Stimulated activated naive CD4-positive, alpha-beta T cell (primary cell): ENCODE data around the gene RBP3.

ENCODE experiments used
- DNase-seq, 6 experiments: peaks; one replicate each; lab custom pipeline; 2025; lab: John Stamatoyannopoulos, UW

RBP3 gene

DNA sequence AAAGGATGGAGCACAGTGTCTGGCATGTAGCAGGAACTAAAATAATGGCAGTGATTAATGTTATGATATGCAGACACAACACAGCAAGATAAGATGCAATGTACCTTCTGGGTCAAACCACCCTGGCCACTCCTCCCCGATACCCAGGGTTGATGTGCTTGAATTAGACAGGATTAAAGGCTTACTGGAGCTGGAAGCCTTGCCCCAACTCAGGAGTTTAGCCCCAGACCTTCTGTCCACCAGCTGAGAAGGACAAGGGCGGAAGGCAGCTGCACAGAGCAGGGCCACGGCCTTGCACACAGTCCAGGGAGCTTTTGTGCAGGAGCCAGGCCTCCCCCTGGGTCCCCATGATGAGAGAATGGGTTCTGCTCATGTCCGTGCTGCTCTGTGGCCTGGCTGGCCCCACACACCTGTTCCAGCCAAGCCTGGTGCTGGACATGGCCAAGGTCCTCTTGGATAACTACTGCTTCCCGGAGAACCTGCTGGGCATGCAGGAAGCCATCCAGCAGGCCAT is at the start of gene RBP3:
Gene RBP3, plus strand, starts transcription at position 226 of the 514 bp plus-strand sequence. Its CDS starts 122 bp downstream, at position 348.
- no peak for DNase-seq

DNA sequence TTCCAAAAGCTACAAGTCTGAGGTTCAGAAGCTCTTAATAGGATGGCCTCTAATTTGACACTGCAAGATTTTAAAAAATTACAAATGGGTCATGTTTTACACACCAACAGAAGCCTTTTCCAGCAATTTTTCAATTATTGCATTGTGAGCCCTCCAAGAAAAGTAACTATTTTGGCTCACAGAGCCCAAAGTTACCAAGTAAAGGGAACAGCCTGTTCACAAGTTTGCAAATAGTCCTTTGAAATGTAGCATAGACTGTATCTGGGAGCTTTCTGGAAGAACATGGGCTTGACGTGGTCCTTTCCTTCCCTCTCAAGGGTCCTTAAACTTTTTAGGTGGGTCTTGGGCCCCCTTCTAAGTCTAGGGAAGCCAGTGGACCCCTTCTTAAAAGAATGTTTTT is 49.4 kb upstream of the RBP3 start:
- no peak for DNase-seq

DNA sequence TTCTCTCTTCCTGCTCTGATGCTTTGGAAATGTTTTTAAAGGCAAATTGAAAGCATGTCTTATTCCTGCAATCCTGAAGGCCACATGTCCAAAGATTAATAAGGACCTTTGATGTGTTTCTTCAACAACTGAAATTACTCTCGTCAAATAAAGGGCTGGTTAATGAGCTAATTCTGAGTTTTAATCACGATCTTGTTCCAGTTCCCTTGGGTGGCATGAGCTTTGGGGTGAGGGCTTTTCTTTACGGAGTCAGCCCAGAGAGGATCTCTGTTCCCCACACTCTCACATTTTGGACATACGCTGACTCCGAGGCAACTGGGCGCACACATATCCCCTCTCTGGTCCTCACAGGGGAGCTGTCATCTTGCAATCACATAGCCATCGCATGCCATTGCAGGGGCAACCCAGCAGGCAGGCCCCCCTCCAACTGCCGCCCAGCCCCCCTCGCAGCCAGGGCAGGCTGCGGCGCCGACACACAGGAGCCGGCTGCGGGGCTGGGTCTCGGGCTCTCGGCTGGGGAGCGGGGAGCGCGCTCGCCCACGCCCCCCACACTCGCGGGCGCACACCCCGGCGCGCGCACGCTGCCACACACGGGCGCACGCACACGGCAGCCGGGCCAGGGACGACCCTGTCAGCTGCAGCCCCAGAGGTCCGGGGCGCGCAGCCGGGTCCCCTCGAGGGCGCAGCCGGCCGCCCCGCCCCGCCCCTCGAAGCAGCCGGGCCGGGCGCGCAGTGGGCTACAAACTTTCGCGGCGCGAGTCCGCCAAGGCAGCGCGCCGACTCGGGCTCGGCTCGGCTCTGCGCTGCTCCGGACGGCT is 48.3 kb upstream of the RBP3 start, which contains the start of gene GDF10:
Gene GDF10, plus strand, starts transcription at position 587 of the 818 bp plus-strand sequence. CDS start 455 bp downstream, outside the sequence.
- peak in 1 of 6 experiments; percentile 20 for DNase-seq

DNA sequence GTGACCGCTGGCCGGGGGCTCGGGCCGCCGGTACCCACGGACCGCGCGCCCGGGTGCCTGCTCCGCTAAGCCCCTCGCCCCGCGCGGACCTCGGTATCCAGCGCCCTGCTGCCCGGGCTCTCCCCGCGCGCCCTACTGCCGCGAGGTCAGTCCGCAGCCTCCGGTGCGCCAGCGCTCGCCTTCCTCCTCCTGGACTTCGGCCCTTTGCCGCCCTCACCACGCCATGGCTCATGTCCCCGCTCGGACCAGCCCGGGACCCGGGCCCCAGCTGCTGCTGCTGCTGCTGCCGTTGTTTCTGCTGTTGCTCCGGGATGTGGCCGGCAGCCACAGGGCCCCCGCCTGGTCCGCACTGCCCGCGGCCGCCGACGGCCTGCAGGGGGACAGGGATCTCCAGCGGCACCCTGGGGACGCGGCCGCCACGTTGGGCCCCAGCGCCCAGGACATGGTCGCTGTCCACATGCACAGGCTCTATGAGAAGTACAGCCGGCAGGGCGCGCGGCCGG is 47.7 kb upstream of the RBP3 start:
- peak in 1 of 6 experiments; percentile 15 for DNase-seq

DNA sequence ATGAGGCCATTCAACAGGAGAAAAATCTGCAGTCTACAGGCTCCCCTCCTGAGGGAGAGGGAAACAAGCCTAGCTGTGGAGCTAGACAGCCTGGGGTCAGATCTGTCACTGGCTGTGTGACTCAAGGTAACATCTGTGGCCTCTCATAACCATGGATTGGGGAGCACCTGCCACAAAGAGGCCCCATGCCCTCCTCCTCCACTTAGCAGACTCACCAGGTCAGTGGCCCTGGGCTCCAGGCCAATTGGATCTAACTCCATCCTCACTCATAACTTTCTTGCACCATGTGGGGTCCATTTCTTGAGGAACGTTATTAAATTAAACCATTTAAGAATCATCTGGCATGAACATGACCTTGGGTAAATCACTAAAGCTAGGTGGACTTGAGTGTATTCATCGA is 46.3 kb upstream of the RBP3 start:
- DNase-seq, result no peak

DNA sequence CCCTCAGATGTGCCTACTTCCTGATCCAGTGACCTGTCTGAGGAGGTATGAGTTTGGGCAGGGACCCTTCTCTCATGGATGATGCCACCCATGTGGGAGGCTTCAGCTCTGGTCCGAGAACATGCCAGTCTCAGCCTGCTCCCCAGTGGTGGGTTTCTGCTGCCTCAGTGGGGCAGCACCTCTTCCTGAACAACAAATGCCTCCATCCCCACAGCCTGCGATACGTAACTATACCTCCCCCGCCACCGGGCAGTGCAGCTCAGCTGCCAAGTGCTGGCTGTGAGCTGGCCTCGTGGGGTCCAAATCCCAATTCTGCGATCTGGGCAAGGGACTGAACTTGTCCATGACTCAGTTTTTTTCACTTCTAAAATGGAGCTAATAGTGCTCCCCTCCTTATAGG is 45.1 kb upstream of the RBP3 start:
- DNase-seq, result no peak

DNA sequence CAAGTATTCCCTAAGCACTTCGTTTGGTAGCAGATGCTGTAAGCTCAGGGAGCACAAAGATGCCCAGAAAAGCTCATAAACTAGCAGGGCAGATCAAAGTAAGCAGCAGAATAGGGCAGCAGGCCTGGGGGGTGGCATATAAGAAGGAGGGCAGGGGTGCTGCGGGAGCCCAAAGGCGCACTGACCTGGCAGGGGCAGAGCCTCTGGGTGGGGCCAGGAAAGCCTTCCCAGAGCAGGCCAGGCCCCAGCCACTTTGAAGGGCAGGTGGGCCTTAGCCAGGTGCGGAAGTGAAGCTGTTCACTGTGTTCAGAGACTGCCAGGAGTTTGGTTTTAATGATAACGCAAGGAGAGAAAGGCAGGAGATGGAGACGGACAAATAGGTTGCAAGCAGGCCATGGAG is 44.3 kb upstream of the RBP3 start:
- no peak for DNase-seq

DNA sequence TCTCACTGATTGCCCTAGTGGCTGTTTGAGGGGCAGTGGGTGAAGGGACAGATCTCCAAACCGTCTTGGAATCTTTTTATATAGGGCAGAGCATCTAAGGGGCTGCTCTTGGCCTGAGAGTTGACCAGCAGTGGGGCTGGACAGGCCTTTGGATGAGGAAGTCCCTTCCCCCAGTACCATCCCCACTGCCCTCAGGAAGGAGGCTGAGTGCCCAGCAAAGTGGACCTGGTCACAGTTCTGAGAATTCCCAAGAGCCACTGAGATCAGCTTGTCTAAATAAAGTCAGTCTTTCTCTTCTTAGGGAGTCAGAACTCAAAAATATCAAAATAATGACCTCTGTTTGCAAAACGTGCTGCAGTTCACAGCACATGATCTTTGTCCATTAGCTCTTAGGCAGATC is 42.6 kb upstream of the RBP3 start:
- no peak for DNase-seq

DNA sequence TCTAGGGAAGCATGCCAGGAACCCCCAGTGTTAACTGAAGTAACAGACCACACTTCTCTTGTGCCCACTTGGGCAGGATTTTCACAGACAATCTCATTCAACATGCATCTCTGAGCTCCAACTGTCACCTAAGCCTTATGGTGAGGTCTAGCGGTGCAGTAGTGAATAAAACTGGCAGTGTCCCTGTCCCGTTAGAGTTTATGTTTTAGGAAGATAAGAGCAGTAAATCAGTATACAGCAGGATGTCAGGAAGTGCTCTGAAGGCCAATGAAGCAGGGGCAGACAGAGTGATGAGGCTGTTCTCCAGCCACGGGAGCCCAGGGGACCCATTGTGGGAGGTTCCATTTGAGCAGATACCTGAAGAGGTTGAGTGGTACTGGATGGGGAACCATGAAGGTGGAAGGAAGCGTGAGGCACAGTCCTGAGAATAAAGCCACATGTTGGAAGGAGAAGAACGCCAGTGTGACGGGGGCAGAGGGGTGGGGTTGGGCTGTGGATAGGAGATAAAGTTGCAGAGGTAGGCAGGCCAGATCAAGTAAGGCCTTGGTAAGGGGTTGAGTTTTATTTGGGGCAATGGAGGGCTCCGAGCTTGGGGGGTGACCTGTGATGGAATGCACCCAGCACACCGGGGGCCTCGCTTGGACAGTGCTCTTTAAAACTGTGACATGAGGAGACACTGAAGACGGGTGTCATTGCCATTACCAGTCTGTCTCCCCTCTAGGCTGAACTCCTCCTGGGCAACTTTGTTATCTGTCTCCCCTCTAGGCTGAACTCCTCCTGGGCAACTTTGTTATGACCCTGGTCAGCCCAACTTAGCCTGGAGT is 41.6 kb upstream of the RBP3 start:
- no peak for DNase-seq

DNA sequence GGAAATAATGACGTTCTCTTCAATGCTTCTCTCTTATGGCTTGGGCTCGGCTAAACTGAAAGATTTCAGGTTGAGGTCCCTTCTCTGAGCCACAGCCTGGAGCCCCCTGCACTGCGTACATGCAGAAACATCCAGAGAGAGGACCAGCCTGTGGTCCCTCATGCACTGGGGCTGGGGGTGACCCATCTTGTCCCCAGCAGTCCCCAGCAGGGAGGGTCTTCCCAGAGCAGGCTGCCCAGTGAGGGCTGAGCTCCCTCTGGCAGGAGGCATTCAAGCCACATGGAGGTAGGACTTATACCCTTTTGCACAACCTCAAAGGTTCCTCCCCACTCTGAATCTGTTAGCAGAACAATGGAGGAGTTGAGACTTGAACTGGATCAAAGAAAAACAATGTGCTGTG is 40.8 kb upstream of the RBP3 start:
- DNase-seq, result peak in 1 of 6 experiments; percentile 6

DNA sequence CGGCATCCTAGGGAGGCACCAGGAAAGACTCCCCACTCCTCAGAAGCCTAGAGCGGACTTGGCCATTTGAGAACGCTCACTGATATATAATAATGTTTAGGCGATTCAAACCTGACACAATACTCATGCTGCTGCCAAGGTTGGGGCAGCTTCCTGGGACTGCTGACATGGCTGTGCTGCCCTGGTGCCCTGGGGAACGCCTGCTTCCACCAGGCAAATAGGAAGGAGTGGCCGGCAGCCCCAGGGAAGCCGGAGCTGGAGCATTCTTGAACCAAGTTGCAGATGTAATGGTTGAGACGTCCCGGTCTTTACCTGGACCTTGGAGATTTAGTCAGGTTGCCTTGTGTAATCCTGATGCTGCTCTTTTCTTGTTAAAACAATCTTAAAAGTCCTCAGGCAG is 39.4 kb upstream of the RBP3 start:
- no peak for DNase-seq

DNA sequence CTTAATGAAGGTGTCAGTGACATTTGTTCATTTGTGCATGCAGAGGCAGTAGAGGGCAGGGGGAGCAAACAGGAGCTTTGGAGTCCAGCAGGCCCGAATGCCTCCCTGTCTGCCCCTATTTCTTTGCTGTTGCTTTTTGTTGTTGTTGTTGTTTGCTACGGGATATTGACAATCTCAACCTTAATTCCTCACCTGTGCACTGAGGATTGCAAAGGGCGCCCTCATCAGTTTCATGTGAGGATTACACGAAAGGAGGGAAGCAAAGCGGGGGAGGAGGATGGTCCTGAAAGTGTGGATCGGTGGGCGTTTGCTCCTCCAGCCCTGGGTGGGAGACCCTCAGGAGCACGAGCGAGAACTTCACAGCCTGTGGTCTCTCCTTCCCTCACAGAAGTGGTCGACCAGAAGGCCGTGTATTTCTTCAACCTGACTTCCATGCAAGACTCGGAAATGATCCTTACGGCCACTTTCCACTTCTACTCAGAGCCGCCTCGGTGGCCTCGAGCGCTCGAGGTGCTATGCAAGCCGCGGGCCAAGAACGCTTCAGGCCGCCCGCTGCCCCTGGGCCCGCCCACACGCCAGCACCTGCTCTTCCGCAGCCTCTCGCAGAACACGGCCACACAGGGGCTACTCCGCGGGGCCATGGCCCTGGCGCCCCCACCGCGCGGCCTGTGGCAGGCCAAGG is 38.6 kb upstream of the RBP3 start:
- DNase-seq, result no peak

DNA sequence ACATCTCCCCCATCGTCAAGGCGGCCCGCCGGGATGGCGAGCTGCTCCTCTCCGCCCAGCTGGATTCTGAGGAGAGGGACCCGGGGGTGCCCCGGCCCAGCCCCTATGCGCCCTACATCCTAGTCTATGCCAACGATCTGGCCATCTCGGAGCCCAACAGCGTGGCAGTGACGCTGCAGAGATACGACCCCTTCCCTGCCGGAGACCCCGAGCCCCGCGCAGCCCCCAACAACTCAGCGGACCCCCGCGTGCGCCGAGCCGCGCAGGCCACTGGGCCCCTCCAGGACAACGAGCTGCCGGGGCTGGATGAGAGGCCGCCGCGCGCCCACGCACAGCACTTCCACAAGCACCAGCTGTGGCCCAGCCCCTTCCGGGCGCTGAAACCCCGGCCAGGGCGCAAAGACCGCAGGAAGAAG is 38.1 kb upstream of the RBP3 start:
- DNase-seq, result no peak

DNA sequence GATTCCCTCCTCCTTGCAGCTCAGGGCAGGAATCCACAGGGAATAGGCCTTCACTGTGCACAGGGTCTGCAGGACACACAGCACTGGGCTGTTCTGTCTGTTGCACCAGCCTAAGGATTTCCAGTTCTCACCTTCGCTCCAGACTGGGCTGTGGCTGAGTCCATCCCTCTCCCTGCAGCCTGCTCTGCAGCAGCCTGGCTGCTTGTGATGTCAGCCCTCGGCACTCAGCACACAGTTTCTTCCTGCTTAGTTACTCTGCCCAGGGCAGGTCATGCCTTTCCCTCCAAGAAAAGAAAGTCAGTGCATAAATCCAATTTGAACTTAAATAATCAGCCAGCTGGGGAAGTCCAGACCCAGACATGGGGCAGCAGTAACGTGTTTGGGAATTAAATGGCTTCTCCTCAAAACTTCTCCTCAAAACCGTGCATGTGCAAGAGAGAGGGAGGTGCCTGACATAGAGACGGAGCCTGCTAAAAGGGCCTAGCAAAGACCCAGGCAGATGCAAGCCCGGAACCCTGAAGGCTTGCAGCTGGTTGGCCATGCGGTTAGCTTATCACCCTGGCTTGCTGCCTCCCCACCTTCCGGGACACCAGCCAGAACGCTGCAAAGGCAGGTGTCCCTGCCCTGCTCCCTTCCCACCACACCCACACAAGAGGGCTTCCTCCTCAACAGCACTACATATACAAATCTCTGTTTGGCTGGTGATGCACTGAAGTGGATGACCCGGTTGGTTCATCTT is 36.8 kb upstream of the RBP3 start:
- peak; percentile 31 to 80 (median 50) for DNase-seq

DNA sequence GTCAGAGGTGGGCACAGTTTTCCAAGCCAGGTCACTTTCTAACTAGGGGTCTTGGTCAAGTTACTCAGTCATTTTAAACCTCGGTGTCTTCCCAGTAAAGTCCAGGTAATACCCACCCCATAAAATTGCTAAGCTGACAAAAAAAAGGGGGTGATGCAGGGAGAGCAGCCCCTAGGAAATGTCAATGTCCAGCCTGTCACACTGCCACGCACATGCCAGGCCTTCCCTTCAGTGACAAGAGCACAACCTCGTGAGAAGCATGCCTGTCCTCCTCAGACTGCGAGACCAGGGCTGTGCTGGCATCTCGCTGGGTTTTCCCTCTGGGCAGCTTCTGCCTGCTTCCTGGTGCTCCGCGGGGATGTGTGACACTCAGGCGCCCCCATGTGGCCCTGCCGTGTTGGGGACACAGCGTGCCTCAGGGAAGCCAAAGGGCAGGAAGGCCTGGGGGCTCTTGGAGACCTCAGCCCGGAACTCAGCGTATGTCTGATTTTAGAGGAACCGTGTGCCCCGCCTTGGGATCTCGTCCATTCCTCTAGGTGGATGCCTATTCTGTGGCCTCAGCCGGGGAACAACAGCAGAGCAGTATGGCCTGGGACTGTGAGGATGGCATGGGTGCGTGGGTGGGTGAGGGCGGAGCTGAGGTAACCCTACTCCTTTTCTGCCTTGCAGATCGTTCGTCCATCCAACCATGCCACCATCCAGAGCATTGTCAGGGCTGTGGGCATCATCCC is 36.1 kb upstream of the RBP3 start:
- DNase-seq, result peak; percentile 66 to 84 (median 79)

DNA sequence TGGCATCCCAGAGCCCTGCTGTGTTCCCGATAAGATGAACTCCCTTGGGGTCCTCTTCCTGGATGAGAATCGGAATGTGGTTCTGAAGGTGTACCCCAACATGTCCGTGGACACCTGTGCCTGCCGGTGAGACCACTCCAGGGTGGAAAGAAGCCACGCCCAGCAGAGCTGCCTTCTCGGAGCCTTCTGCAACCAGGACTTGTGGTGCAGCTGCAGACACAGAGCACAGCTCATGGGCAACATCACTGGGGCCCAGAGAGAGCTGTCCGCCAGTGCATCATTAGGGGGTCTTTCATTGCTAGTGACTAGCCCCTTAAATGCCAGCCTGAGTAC is 35.5 kb upstream of the RBP3 start:
- no peak for DNase-seq

DNA sequence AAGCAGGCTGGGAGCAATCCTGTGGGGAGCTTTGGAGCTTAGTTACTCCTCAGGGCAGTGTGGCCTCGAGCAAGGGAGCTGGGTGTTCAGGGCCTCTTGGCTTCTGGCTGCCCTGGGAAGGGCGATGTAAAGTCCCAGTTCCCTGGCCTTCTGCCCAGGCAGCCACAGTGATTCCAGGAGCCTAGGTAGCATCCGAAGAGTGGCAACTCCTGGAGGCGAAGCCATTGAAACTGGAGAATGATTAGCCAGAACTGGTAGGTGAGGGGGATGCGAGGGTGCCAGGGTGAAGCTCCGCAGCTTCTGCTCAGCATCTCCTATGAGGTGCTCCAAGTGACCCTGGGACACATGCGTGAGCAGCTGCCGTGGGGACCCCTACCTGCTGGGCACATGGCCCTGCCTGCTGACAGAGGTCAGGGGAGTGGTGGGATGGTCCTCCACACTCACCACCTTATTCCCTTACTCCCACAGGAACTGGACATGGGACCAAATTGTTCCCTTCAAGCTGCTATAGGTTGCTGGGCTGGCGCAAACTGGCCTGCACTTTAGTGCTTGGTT is 33.7 kb upstream of the RBP3 start:
- no peak for DNase-seq

DNA sequence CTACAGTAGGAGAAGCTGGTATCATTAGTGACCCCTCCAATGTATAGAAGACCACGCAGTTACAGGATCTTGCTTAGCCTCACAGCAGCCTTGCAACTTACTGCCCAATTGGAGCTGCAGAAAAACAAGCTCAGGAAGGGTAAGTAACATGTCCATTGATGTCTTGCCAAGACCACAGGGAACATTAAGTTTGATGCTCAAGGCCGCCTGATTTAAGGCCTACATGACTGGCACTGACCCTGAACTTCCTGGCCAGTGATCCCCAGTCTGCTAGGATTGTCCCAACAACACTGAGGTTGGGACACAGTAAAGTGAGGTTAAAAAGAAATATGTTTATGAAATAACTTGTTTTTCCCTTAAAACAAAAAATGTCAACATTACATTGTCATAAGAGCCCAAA is 32.7 kb upstream of the RBP3 start:
- DNase-seq, result no peak

DNA sequence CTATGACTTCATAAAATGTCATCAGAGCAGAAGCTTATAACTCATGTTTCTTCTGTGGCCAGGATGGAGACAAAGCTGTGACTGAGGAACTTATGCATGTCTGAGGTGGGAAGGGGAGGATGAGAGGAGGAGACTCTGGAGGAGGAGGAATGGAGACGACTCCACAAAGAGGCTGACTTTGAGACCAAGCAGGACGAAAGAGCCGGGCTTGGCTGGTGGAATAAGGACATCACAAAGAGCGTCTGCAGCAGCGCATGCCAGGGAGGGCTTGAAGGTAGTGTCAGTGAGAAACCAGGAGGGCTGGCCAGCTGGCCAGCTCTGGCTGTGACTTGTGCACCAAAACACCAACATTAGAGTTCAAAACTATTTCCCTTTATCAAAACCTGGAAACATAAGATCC is 32.0 kb upstream of the RBP3 start:
- no peak for DNase-seq

DNA sequence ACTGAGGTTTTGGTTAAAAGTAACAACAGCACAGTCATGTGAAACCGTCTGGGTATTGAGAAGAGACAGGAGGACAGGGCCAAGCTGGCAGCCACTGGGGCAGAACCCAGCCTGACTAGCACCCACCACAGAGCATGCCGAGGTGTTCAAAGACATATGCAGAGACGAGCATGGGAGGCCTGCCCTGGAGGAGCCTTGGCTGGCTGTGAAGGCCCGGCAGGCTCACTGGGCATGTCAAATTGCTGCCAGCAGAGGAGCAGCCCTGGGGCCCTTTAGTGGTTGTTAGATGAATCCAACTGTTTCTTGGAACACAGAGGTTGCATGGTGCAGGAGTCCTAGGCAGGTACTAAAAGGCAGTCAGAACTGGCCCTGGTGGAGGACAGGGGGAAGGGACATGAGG is 30.9 kb upstream of the RBP3 start:
- no peak for DNase-seq
